HT1080 (cell line): ENCODE data around the gene TP53I13. TPM values are rescaled to one million over a fixed set of nuclear protein-coding genes. Genes with fewer than 3 reads are reported as not detected.

Experiments
- DNase-seq: peaks from one replicate; pipeline ENCODE4 v3.0.0-alpha.2; 2015; ENCODE audit warnings: low read depth
- total RNA-seq: library from RNA; depleted of rRNA; stranded (reverse); fragments of >200 nt; shearing (Covaris generic); gene quantifications from 2 replicates; pipeline ENCODE4 v1.2.3, GENCODE V29; 2014

The TP53I13 gene
- total RNA-seq, 1 experiment from 2014 or later = 21.9 TPM

- DNase-seq = peak; percentile 41
Measured at GRCh38 chr17:29566473-29567303, 1.8 kb upstream of the TP53I13 start, which contains the start of gene ABHD15. ABHD15 (minus strand) TSS chr17:29567037; CDS start chr17:29566966, 71 bp downstream.

- no peak for DNase-seq
Measured at GRCh38 chr17:29567304-29567553, 1.3 kb upstream of the TP53I13 start.

- DNase-seq = peak; percentile 64
Measured at GRCh38 chr17:29567554-29568330, 759 bp upstream of the TP53I13 start.

GRCh38 chr17:29569245-29569950 lies 897 bp downstream of the TP53I13 start:
- no peak for DNase-seq

- DNase-seq = no peak
Measured at GRCh38 chr17:29570521-29570920, 2.0 kb downstream of the TP53I13 start.

GRCh38 chr17:29571486-29571882 lies 3.0 kb downstream of the TP53I13 start:
- no peak for DNase-seq

- DNase-seq = no peak
Measured at GRCh38 chr17:29571883-29572681, 3.6 kb downstream of the TP53I13 start.

- DNase-seq = no peak
Measured at GRCh38 chr17:29572691-29573557, 4.4 kb downstream of the TP53I13 start.

- DNase-seq = no peak
Measured at GRCh38 chr17:29573558-29573869, 5.0 kb downstream of the TP53I13 start.

- no peak for DNase-seq
Measured at GRCh38 chr17:29573871-29574731, 5.6 kb downstream of the TP53I13 start.

GRCh38 chr17:29574732-29575510 lies 6.4 kb downstream of the TP53I13 start:
- DNase-seq = no peak

- DNase-seq = no peak
Measured at GRCh38 chr17:29575511-29576213, 7.2 kb downstream of the TP53I13 start.

GRCh38 chr17:29576214-29577000 lies 7.9 kb downstream of the TP53I13 start:
- DNase-seq = no peak

GRCh38 chr17:29577001-29577370 lies 8.5 kb downstream of the TP53I13 start:
- no peak for DNase-seq

- no peak for DNase-seq
Measured at GRCh38 chr17:29577385-29578211, 9.1 kb downstream of the TP53I13 start.
